Activated CD4-positive, alpha-beta T cell treated with anti-CD3 and anti-CD28 coated beads for 4 hours (primary cell): ENCODE data around the gene BACH2.
A peak's percentile ranks its signal among the peaks of the same experiment; 100 is the strongest.
"Not testable (repeated sequence)": the region's sequence is repeated elsewhere in the genome, so short reads cannot be mapped to it uniquely, and the experiment has no call there.

ENCODE experiments used
- DNase-seq, 2 donors: peaks; one replicate each; pipeline ENCODE4 v3.0.0-alpha.2; 2020

Gene BACH2

DNA sequence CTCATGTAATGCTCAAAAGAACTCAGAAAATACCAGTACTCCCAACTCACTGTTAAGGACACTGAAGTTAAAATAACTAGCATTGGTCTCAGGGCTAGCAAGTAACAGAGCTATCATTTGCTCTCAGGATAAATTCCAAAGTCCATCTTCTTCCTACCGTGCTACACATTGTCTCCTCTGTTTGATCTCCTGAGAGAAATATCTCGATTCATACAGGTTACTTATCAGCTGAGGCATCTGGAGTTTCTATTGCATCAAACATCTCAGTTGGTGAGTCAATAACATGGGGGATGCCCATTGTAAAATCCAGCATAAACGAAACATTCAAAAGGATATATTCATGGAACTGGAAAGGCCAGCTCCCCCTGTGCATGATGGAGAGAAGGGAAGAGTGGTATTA lies 147.4 kb downstream of the BACH2 start:
- DNase-seq = no peak

- no peak for DNase-seq
These were observed 147.8 kb downstream of the BACH2 start for GRCh38 chr6:90148867-90149266.

DNA sequence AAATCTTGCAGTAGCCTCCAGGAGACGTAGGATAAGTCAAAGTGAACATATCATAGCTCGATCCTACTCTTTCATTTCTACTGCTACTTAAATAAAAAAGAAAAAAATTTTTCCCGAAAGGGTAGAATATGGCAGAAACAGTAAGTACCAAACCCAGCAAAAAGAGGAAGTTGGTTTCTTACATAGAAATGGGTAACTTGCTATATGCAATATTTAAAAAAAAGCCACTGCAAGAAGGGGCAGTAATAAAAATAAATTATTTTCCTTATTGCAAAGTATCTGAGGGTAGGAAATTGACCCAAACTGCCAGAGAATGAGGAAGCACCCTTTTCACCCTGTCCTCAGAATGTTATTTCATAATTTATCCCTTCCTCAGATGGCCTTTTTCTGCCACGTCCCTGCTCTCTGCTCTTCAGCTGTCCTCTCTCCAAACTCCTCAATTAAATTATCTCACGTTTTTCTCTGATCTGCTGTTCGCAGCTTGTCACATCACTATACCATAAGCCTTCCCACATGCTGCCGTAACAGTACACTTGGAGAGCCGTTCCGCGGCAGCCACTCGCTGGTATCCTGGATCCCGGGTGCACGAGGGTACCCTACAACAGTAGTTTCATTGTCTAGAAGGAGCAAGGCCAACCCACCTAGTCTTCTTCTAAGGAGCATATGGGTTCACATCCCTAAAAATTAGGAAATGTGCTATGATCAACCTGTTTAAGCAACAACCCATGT lies 149.6 kb downstream of the BACH2 start:
- DNase-seq = no peak

- DNase-seq = no peak
These were observed 150.6 kb downstream of the BACH2 start for GRCh38 chr6:90146024-90146423.

DNA sequence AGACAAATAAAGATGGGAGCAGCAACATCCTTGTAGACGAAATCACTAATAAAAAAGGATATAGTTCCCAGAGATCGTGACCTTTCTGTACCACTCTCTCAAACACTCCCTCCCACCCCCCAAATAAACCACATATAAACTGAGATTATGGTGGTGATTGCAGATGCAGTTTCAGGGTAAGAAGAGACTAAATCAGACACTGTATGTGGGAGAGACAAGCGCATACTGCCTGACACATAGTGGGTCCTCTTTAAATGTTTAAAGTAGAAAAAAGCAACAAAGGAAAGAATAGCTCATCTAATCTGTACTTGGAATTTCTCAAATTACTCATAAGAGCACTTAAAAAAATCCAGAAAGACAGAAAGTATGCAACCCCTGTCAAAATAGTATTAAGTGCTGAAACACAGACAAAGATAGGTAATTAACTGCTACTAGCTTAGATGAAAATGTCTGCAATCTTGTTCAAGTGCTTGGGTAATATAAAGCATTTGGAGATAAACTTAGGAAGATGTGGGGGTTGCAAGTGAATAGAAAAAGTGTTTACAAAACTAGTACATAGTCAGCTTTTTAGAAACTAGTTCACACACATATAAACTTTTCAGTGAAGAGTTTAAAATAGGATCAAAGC lies 151.6 kb downstream of the BACH2 start:
- DNase-seq = no peak

DNA sequence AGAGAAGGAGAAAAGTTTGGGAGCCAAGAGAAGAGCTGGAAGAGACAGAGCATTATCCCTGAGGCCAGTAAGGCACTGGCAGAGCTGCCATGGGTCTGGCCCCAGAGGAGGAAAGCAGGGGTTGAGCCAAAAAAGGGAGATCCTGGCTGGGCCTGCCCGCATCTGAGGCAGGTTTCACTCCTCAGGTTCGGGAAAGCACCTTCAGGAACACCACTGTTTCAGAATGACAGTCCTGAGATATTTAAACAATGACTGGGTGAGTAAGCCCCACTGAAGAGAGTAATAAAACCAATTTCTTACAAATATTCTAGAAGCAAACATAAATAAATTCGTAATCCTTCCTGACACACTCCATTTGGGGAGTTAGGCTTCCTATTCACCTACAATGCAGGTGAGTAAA lies 152.2 kb downstream of the BACH2 start:
- no peak for DNase-seq

- DNase-seq = no peak
These were observed 156.0 kb downstream of the BACH2 start for GRCh38 chr6:90140683-90141082.

DNA sequence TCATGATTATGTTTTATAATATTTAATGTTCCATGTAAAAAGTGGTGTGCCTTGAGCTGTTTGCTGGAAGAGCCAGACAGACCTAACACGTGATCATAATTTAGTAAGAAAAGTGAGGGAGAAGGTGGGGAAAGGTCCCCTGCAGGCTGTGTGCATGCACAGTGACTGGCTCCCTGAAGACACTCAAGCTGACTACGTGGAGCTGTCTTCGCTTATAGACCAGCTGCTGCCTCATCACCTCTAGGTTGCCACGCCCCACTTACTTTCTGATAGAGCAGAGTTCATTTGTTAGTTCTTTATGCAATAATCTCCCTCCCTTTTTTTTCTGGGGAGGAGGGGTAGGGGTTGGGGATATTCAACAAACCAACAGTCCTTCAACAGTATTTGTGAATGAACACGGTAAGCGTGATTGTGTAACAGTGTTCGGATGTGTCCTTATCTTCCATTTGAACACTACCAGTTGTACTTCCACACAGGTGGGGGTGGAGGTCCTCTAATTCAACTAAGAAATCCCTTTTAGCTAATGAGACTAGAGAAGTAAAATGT lies 157.3 kb downstream of the BACH2 start:
- no peak for DNase-seq

DNA sequence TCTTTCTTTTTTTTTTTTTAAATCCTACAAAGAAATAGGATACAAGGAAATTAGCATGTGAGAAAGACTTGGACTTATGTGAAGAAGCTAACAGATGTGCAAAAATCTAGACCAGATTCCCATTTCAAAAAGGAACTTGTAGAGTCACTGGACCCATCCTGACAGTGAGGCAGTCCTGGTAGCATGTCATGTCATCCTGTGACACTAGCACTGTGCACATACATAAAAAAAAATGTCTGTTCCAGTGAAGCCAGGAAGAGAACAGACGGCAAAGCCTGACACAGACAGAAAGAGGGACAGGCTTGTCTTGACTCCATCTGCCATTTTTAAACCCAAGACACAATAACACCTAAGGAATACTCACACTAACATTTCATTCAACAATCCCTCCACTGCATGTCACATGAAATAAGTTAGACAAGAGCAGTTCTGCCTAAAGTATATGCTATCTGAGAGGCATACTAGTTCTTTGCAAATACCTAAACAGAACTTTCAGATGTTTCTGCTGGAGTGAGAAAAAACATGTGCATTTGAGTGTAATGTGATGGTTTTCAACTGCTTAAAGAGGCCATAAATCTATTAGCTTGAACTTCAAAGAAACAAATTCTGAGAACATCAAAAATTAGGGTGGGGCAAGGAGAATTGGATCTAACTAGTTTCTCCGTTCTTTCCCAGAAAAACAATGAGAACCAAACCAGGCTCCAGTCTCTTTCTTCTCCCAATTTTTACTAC lies 159.6 kb downstream of the BACH2 start:
- no peak for DNase-seq

DNA sequence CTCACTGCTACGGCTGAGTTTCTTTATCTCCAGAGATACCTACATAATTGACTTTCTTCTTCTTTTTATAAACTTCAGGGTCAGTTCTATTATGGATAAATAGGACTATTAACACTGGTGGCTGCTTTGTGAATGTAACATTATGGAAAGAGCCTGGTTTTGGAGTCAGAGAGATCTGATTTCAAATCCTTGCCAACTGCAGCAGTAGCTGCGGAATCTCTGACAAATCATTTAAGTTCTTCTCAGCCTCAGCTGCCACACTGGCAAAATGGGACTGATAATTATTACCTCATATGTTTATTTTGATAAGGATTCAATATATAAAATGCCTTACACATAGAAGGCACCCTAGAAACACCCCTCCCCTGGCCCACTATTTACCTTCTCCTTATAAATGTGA lies 160.5 kb downstream of the BACH2 start:
- no peak for DNase-seq

GRCh38 chr6:90135667-90136066 lies 161.0 kb downstream of the BACH2 start:
- DNase-seq = no peak

- DNase-seq = not testable (repeated sequence)
These were observed 163.0 kb downstream of the BACH2 start for GRCh38 chr6:90133664-90134063.

DNA sequence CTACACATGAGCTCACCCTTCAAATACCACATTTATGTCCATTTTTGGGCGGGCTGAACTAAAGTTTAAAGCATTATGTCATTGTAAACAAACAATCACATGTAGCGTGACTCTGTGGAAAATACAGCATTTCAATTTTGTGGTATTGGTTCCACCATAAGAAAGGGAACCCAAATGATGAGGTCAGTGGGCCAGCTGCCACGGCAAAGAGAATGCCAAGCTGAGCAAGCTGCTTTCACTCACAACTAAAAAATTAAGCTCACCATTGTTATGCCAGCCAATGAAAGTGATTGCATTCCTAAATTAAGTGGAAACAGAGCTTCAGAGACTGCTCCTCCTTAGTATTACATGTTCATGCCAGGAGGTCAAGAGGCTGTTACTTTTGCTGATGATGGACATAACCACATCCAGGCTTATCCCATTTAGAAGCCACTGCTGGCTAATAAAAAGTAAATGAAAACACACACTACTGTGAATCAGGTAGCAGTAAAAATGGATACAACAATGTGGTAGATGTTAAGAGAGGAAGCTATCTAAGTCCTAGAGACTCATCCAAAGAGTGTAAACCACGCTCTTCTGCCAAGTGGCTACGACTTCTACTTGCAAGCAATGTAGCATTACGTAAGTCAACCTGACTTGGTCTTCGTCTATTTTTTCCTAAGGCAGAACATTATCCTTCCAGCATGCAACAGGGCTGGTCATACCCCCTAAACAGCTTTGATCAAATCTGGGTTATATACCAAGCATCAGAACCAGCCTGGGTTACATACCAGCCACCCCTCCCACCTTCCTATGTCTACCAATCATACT lies 164.8 kb downstream of the BACH2 start:
- DNase-seq = no peak

- no peak for DNase-seq
These were observed 165.5 kb downstream of the BACH2 start for GRCh38 chr6:90131125-90131524.

DNA sequence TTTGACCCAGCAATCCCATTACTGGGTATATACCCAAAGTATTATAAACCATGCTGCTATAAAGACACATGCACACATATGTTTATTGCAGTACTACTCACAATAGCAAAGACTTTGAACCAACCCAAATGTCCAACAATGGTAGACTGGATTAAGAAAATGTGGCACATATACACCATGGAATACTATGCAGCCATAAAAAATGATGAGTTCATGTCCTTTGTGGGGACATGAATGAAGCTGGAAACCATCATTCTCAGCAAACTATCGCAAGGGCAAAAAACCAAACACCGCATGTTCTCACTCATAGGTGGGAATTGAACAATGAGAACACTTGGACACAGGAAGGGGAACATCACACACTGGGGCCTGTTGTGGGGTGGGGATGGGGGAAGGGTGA lies 168.0 kb downstream of the BACH2 start:
- DNase-seq = not testable (repeated sequence)

- no peak for DNase-seq
These were observed 169.0 kb downstream of the BACH2 start for GRCh38 chr6:90127595-90127994.

DNA sequence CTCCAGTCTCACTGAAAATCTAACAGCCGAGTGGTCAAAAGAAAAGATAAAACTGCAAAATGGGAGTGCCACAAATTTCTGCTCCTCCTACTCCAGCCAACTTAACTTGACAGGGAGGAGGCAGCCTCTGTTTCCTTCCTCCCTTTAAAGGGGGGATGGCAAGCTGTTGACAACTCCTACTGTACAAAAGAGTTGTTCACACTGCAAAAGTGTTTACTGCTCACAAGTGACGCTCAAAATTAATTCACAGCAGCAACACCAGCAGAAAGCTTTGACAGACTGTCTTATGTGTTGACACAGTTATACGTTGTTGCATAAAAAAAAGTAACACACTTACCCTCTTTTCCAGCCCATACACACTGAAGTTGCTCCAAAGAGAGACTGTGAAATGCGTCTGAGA lies 169.8 kb downstream of the BACH2 start:
- no peak for DNase-seq

- DNase-seq = no peak
These were observed 170.5 kb downstream of the BACH2 start for GRCh38 chr6:90126181-90126580.

DNA sequence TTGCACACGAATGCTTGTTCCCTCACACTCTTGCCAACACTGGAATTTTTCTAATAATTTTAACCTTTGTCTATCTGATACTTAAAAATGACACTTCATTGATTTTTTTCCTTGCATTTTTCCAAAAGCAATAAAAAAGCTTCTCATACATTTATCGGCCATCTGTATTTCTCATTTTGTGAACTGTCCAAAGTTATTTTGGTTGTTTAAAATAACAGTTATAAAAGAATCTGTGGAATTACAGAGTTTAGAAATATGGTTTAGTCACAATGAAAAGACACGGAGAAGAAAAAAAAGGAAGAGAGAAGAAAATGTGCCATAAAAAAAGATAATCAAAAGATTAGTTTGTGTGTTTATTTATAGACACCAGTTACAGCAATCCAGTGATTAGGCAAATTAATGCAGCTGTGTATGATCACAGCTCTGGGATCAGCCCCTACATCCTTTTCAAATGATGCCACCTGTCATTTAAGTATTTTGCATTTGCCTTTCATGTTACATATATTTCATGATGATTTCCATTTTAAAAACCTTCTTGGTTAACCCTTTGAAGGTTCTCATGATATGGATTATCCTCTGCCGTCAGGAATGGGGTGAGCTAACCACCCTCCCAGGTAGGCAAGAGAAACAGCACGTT lies 171.7 kb downstream of the BACH2 start:
- DNase-seq = no peak

GRCh38 chr6:90123831-90124230 lies 172.8 kb downstream of the BACH2 start:
- DNase-seq = peak in 1 of 2 donors; percentile 27

- no peak for DNase-seq
These were observed 174.7 kb downstream of the BACH2 start for GRCh38 chr6:90121982-90122381.

DNA sequence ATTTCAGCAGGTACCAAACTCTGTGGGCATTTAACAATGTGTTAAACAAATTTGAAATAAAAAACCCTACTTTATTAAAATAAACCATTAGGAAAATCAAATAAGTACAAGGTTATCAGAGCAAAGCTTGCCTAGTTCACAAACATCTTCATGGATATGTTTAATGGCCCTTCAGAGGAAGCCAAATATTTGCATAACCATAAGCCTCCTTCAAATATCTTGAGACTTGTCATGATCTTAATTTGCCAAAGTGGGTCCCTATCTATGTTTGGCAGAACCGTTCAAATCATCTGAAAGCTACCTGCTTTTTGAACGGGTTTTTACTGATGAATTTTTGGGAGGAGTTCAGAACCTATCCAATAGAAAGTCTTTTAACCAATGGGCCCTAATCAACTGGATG lies 176.3 kb downstream of the BACH2 start:
- DNase-seq = no peak
